ENCODE data around the gene SCN2B.

SCN2B gene

GRCh38 chr11:118170882-118171268 is 5.6 kb downstream of the SCN2B start:
- Histone ChIP-seq H3K9ac (ENCODE audit: low read depth, low read length) (no peak overlapping the region), H3K4me3 (ENCODE audit: low read depth, low read length) (peak overlapping the region; percentile 60), H3K27me3 (ENCODE audit: control insufficient read depth, insufficient read depth, low read length) (peaks cover 94% of the 10 kb centered on the region), H3K4me1 (ENCODE audit: control insufficient read depth, insufficient read depth, low read length) (peaks cover 20% of the 10 kb centered on the region), H3K36me3 (ENCODE audit: control insufficient read depth, insufficient read depth, low read length) (no peaks in the 10 kb centered on the region), H3K9me3 (ENCODE audit: control insufficient read depth, insufficient read depth, low read length) (no peaks in the 10 kb centered on the region)

- Histone ChIP-seq H3K36me3 (ENCODE audit: control insufficient read depth, insufficient read depth, low read length) (no peaks in the 10 kb centered on the region), H3K9ac (ENCODE audit: low read depth, low read length) (no peak overlapping the region), H3K4me1 (ENCODE audit: control insufficient read depth, insufficient read depth, low read length) (peaks cover 15% of the 10 kb centered on the region), H3K27me3 (ENCODE audit: control insufficient read depth, insufficient read depth, low read length) (peaks cover 88% of the 10 kb centered on the region), H3K4me3 (ENCODE audit: low read depth, low read length) (no peak overlapping the region), H3K9me3 (ENCODE audit: control insufficient read depth, insufficient read depth, low read length) (no peaks in the 10 kb centered on the region)
These were observed 6.2 kb downstream of the SCN2B start for GRCh38 chr11:118170231-118170630.

GRCh38 chr11:118169300-118170140 is 6.9 kb downstream of the SCN2B start:
- H3K27me3 ChIP-seq (ENCODE audit: control insufficient read depth, insufficient read depth, low read length) = peaks cover 88% of the 10 kb centered on the region
- no peaks in the 10 kb centered on the region for H3K9me3 ChIP-seq (ENCODE audit: control insufficient read depth, insufficient read depth, low read length)
- no peak overlapping the region for H3K9ac ChIP-seq (ENCODE audit: low read depth, low read length)
- no peak overlapping the region for H3K4me3 ChIP-seq (ENCODE audit: low read depth, low read length)
- no peaks in the 10 kb centered on the region for H3K36me3 ChIP-seq (ENCODE audit: control insufficient read depth, insufficient read depth, low read length)
- H3K4me1 ChIP-seq (ENCODE audit: control insufficient read depth, insufficient read depth, low read length) = peaks cover 9% of the 10 kb centered on the region

GRCh38 chr11:118168751-118169150 is 7.7 kb downstream of the SCN2B start:
- Histone ChIP-seq H3K9me3 (ENCODE audit: control insufficient read depth, insufficient read depth, low read length) (no peaks in the 10 kb centered on the region), H3K36me3 (ENCODE audit: control insufficient read depth, insufficient read depth, low read length) (no peaks in the 10 kb centered on the region), H3K4me1 (ENCODE audit: control insufficient read depth, insufficient read depth, low read length) (peaks cover 8% of the 10 kb centered on the region), H3K4me3 (ENCODE audit: low read depth, low read length) (no peak overlapping the region), H3K27me3 (ENCODE audit: control insufficient read depth, insufficient read depth, low read length) (peaks cover 89% of the 10 kb centered on the region), H3K9ac (ENCODE audit: low read depth, low read length) (no peak overlapping the region)

DNA sequence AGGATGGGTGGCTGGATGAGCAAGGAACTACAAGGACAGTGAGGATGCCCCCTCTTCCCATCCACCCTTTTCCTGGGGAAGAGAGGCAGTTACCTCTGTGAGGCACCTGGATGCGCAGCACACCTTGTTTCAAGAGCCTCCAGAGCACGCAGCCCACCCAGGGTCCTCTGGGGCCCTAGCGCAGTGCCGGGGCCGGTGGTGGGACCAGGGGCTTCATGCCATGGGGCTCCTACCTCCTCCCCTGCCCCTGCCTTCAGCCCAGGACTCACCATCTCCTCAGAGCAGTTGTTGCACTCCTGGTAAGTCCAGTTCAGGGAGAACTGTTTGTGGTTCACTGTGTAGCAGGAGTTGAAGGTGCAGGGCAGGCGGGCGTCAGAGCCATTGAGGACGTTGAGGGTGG is 8.1 kb downstream of the SCN2B start:
- Histone ChIP-seq H3K36me3 (ENCODE audit: control insufficient read depth, insufficient read depth, low read length) (no peaks in the 10 kb centered on the region), H3K9me3 (ENCODE audit: control insufficient read depth, insufficient read depth, low read length) (no peaks in the 10 kb centered on the region), H3K27me3 (ENCODE audit: control insufficient read depth, insufficient read depth, low read length) (peaks cover 88% of the 10 kb centered on the region)

DNA sequence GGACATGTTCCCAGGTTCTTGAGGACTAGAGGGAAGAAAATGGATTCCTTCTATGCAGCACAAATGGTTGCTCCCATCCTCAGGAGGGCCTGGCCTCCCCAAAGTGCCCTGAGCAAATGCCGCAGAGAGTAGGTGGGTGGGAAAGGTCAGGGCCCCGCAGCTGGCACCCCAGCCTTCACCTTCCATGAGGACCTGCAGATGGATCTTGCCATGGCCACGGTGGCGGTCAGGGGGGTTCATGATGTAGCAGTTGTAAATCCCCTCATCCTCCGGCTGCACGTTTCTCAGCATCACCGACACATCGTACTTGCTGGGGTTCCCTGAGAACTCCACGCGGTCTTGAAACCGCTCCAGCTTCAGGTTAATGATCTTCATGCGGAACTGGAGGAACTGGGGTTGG is 8.5 kb downstream of the SCN2B start:
- no peaks in the 10 kb centered on the region for H3K9me3 ChIP-seq (ENCODE audit: control insufficient read depth, insufficient read depth, low read length)
- peaks cover 88% of the 10 kb centered on the region for H3K27me3 ChIP-seq (ENCODE audit: control insufficient read depth, insufficient read depth, low read length)
- H3K9ac ChIP-seq (ENCODE audit: low read depth, low read length) = no peak overlapping the region
- no peaks in the 10 kb centered on the region for H3K36me3 ChIP-seq (ENCODE audit: control insufficient read depth, insufficient read depth, low read length)
- H3K4me1 ChIP-seq (ENCODE audit: control insufficient read depth, insufficient read depth, low read length) = peaks cover 10% of the 10 kb centered on the region
- no peak overlapping the region for H3K4me3 ChIP-seq (ENCODE audit: low read depth, low read length)

More for the DNA sequence above, 8.1 kb downstream of the SCN2B start:
- no peak overlapping the region for H3K9ac ChIP-seq (ENCODE audit: low read depth, low read length)
- H3K4me1 ChIP-seq (ENCODE audit: control insufficient read depth, insufficient read depth, low read length) = peaks cover 10% of the 10 kb centered on the region
- no peak overlapping the region for H3K4me3 ChIP-seq (ENCODE audit: low read depth, low read length)

DNA sequence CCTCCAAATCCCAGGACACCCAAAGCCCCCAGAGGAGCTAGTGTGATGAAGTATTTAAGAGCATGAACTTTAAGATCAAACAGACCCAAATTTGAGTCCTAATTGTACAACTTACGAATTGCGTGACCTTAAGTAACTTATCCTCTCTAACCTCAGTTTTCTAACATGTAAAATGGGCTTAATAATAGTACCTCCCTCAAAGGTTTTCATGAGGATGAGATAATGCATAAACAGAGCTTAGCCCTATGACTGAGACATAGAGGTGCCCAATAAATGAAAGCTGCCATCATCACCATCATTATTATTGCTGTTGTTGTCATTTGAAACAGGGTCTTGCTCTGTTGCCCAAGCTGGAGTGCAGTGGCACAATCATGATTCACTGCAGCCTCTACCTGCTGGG is 9.2 kb downstream of the SCN2B start:
- H3K27me3 ChIP-seq (ENCODE audit: control insufficient read depth, insufficient read depth, low read length) = peaks cover 88% of the 10 kb centered on the region
- no peak overlapping the region for H3K4me3 ChIP-seq (ENCODE audit: low read depth, low read length)
- H3K9ac ChIP-seq (ENCODE audit: low read depth, low read length) = no peak overlapping the region
- H3K4me1 ChIP-seq (ENCODE audit: control insufficient read depth, insufficient read depth, low read length) = peaks cover 10% of the 10 kb centered on the region
- no peaks in the 10 kb centered on the region for H3K9me3 ChIP-seq (ENCODE audit: control insufficient read depth, insufficient read depth, low read length)
- no peaks in the 10 kb centered on the region for H3K36me3 ChIP-seq (ENCODE audit: control insufficient read depth, insufficient read depth, low read length)

GRCh38 chr11:118166641-118167040 is 9.8 kb downstream of the SCN2B start:
- Histone ChIP-seq H3K27me3 (ENCODE audit: control insufficient read depth, insufficient read depth, low read length) (peaks cover 88% of the 10 kb centered on the region), H3K36me3 (ENCODE audit: control insufficient read depth, insufficient read depth, low read length) (no peaks in the 10 kb centered on the region), H3K9ac (ENCODE audit: low read depth, low read length) (no peak overlapping the region), H3K4me1 (ENCODE audit: control insufficient read depth, insufficient read depth, low read length) (peaks cover 10% of the 10 kb centered on the region), H3K9me3 (ENCODE audit: control insufficient read depth, insufficient read depth, low read length) (no peaks in the 10 kb centered on the region), H3K4me3 (ENCODE audit: low read depth, low read length) (no peak overlapping the region)

- Histone ChIP-seq H3K9me3 (ENCODE audit: control insufficient read depth, insufficient read depth, low read length) (no peaks in the 10 kb centered on the region), H3K36me3 (ENCODE audit: control insufficient read depth, insufficient read depth, low read length) (no peaks in the 10 kb centered on the region), H3K27me3 (ENCODE audit: control insufficient read depth, insufficient read depth, low read length) (peaks cover 88% of the 10 kb centered on the region), H3K9ac (ENCODE audit: low read depth, low read length) (no peak overlapping the region), H3K4me1 (ENCODE audit: control insufficient read depth, insufficient read depth, low read length) (peaks cover 6% of the 10 kb centered on the region), H3K4me3 (ENCODE audit: low read depth, low read length) (no peak overlapping the region)
These were observed 11.6 kb downstream of the SCN2B start for GRCh38 chr11:118164885-118165284.

DNA sequence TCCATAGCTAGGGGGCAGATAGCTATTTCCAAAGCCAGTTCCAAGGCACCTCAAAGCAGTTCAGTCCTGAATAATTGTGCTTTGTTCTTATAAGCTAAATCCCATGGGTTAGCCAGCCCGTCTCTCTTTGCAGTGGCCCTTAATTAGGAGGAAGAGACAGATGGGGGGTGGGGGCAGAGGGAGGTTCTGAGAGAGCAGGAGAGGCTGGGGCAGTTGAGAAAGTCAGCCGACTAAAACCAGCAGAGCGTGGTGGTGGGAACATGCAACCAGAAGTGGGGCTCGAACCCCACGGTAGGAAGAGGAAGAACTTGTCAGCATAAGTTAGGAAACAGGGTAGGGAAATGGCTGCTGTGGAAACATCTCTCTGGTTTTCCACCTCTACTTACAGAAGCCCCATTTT is 12.9 kb downstream of the SCN2B start:
- Histone ChIP-seq H3K9me3 (ENCODE audit: control insufficient read depth, insufficient read depth, low read length) (no peaks in the 10 kb centered on the region), H3K9ac (ENCODE audit: low read depth, low read length) (no peak overlapping the region), H3K36me3 (ENCODE audit: control insufficient read depth, insufficient read depth, low read length) (no peaks in the 10 kb centered on the region), H3K4me1 (ENCODE audit: control insufficient read depth, insufficient read depth, low read length) (peaks cover 6% of the 10 kb centered on the region), H3K4me3 (ENCODE audit: low read depth, low read length) (no peak overlapping the region), H3K27me3 (ENCODE audit: control insufficient read depth, insufficient read depth, low read length) (peaks cover 88% of the 10 kb centered on the region)

GRCh38 chr11:118162846-118163245 is 13.6 kb downstream of the SCN2B start:
- H3K4me1 ChIP-seq (ENCODE audit: control insufficient read depth, insufficient read depth, low read length) = peaks cover 6% of the 10 kb centered on the region
- no peak overlapping the region for H3K9ac ChIP-seq (ENCODE audit: low read depth, low read length)
- peaks cover 88% of the 10 kb centered on the region for H3K27me3 ChIP-seq (ENCODE audit: control insufficient read depth, insufficient read depth, low read length)
- no peaks in the 10 kb centered on the region for H3K9me3 ChIP-seq (ENCODE audit: control insufficient read depth, insufficient read depth, low read length)
- no peaks in the 10 kb centered on the region for H3K36me3 ChIP-seq (ENCODE audit: control insufficient read depth, insufficient read depth, low read length)
- no peak overlapping the region for H3K4me3 ChIP-seq (ENCODE audit: low read depth, low read length)

DNA sequence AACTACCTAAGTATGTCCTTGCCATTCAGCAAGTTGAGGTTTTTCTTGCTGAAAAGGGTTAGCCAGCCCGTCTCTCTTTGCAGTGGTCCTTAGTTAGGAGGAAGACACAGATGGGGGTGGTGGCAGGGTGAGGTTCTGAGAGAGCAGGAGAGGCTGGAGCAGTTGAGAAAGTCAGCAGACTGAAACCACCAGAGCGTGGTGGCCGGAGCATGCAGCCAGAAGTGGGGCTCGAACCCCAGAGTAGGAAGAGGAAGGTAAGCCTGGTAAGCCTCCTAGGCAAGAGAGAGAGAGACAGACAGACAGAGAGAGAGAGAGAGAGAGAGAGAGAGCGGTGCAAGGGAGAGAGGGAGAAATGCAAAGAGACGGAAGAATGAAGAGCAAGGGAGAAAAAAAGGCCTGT is 14.7 kb downstream of the SCN2B start:
- Histone ChIP-seq H3K27me3 (ENCODE audit: control insufficient read depth, insufficient read depth, low read length) (peaks cover 89% of the 10 kb centered on the region), H3K4me1 (ENCODE audit: control insufficient read depth, insufficient read depth, low read length) (peaks cover 11% of the 10 kb centered on the region), H3K4me3 (ENCODE audit: low read depth, low read length) (no peak overlapping the region), H3K9me3 (ENCODE audit: control insufficient read depth, insufficient read depth, low read length) (no peaks in the 10 kb centered on the region), H3K36me3 (ENCODE audit: control insufficient read depth, insufficient read depth, low read length) (no peaks in the 10 kb centered on the region), H3K9ac (ENCODE audit: low read depth, low read length) (no peak overlapping the region)
